ENCODE data around the gene TEX51.

The TEX51 gene

GRCh38 chr2:126890551-126891450 is 7.9 kb upstream of the TEX51 start:
- Histone ChIP-seq H3K4me3 (ENCODE audit: insufficient read depth, low read depth, low read length) (no peak overlapping the region), H3K27ac (ENCODE audit: insufficient read depth, low read depth, low read length, poor library complexity, severe bottlenecking) (no peak overlapping the region), H3K36me3 (ENCODE audit: control insufficient read depth, insufficient read depth, low read length) (no peaks in the 10 kb centered on the region), H3K4me1 (ENCODE audit: control insufficient read depth, insufficient read depth, low read length) (no peaks in the 10 kb centered on the region), H3K9me3 (ENCODE audit: control insufficient read depth, low read length) (no peaks in the 10 kb centered on the region), H3K27me3 (ENCODE audit: control insufficient read depth, insufficient read depth, low read length, poor library complexity, severe bottlenecking) (peaks cover 7% of the 10 kb centered on the region)
- WGBS, 2 experiments = 96 to 97% methylated on average over 12 of the region's 12 CpGs

DNA sequence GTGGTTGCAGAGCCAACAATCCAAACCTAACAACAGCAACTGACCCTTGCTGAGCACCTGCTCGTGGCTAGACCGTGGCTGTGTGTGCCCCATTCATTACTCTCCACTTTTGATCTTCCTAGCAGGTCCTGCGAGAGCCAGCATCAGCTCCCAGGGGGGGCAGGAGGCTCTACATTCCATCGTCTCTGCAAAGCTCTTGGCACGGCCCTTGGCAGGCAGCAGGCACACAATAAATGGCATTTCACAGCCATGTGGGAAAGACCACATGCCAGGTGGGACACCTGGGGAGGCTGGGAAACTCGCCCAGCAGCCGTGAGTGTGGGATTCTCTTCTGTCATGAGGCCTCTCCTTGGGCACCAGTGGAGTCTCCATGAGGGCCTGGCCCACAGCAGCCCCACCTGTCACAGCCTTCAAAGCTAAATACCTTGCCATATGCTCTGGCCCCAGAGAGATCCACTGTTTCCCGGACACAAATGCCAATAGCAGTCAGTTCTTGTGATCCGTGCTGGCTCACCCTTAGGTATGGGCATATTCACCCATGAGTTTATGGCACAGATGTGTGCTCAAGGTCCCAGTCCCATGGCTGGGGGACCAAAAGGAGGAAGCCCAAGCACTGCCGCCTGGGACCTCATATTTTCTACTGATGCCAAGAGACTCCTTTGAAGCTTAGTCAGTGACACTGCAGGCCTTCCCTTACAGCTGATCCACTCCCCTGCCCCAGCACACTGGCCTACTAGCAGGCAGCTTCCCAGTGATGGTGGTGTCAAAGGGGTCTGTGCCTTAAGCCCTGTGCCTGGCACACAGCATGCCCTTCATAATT is 6.8 kb upstream of the TEX51 start:
- WGBS, 2 experiments = 69 to 72% methylated on average over 10 of the region's 10 CpGs
- Histone ChIP-seq H3K4me3 (ENCODE audit: insufficient read depth, low read depth, low read length) (no peak overlapping the region), H3K27ac (ENCODE audit: insufficient read depth, low read depth, low read length, poor library complexity, severe bottlenecking) (no peak overlapping the region)

DNA sequence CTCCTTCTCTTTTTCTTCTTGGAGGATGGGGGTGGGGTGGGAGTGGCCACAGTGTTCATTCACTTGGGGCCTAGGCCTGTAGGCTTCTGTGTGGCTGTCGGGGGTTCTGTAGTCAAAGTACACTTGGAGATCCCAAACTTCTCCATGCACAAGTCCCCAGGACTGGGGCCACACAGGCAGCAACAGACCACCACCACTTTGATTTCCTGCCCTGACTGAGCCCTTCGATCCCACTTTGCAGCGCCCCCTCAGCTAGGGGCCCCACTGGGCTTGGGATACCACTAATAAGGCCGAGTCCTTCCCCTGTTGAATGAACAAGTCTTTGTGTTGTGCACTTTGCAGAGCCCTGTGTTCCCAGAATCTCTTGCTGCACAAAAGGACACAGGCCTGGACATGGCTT is 5.5 kb upstream of the TEX51 start:
- no peak overlapping the region for H3K4me3 ChIP-seq (ENCODE audit: insufficient read depth, low read depth, low read length)
- no peaks in the 10 kb centered on the region for H3K4me1 ChIP-seq (ENCODE audit: control insufficient read depth, insufficient read depth, low read length)
- H3K36me3 ChIP-seq (ENCODE audit: control insufficient read depth, insufficient read depth, low read length) = no peaks in the 10 kb centered on the region
- no peaks in the 10 kb centered on the region for H3K9me3 ChIP-seq (ENCODE audit: control insufficient read depth, low read length)
- no peaks in the 10 kb centered on the region for H3K27me3 ChIP-seq (ENCODE audit: control insufficient read depth, insufficient read depth, low read length, poor library complexity, severe bottlenecking)
- H3K27ac ChIP-seq (ENCODE audit: insufficient read depth, low read depth, low read length, poor library complexity, severe bottlenecking) = no peak overlapping the region
- 91 to 96% methylated on average over 4 of the region's 4 CpGs for WGBS, 2 experiments

More for the DNA sequence above, 6.8 kb upstream of the TEX51 start:
- no peaks in the 10 kb centered on the region for H3K4me1 ChIP-seq (ENCODE audit: control insufficient read depth, insufficient read depth, low read length)
- no peaks in the 10 kb centered on the region for H3K9me3 ChIP-seq (ENCODE audit: control insufficient read depth, low read length)
- H3K36me3 ChIP-seq (ENCODE audit: control insufficient read depth, insufficient read depth, low read length) = no peaks in the 10 kb centered on the region
- H3K27me3 ChIP-seq (ENCODE audit: control insufficient read depth, insufficient read depth, low read length, poor library complexity, severe bottlenecking) = peaks cover 3% of the 10 kb centered on the region

DNA sequence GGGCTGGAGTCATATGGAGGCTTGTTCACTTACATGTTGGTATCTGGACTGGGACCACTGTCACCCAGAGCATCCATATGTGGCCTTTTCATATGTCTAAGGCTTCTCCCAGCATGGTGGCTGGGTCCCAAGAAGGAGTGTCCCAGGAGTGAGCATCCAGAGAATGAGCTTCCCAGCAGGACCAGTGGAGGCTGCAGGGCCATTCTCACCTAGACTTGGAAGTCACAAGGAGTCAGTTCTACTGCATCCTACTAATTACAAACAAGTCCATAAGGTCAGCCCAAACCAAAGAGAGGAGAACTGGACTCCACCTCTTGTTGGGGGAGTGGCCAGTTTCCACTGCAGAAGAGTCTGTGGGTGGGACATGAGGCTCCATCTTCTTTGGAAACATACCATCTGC is 5.1 kb upstream of the TEX51 start:
- H3K4me3 ChIP-seq (ENCODE audit: insufficient read depth, low read depth, low read length) = no peak overlapping the region
- H3K4me1 ChIP-seq (ENCODE audit: control insufficient read depth, insufficient read depth, low read length) = no peaks in the 10 kb centered on the region
- no peaks in the 10 kb centered on the region for H3K9me3 ChIP-seq (ENCODE audit: control insufficient read depth, low read length)
- H3K36me3 ChIP-seq (ENCODE audit: control insufficient read depth, insufficient read depth, low read length) = no peaks in the 10 kb centered on the region
- no peak overlapping the region for H3K27ac ChIP-seq (ENCODE audit: insufficient read depth, low read depth, low read length, poor library complexity, severe bottlenecking)
- H3K27me3 ChIP-seq (ENCODE audit: control insufficient read depth, insufficient read depth, low read length, poor library complexity, severe bottlenecking) = no peaks in the 10 kb centered on the region

DNA sequence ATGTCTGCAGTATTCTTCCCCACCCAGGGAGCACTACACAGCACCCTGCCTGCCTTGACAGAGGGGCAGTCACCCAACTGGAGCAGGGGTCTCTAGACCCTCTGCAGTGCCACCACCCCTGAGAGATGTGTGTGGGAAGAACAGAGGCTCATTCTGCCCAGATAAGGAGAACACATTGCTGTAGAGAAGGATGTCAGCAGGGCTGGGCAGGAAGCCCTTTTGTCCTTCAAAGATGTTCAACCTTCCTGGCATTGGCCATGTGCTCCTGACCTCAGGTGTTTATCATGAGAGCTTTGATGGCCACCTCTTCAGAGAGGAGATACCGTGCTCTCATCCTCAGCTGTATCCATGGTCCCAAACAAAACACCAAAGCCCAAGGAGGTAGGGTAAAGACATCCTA is 4.6 kb upstream of the TEX51 start:
- Histone ChIP-seq H3K36me3 (ENCODE audit: control insufficient read depth, insufficient read depth, low read length) (no peaks in the 10 kb centered on the region), H3K27ac (ENCODE audit: insufficient read depth, low read depth, low read length, poor library complexity, severe bottlenecking) (no peak overlapping the region), H3K4me3 (ENCODE audit: insufficient read depth, low read depth, low read length) (no peak overlapping the region), H3K27me3 (ENCODE audit: control insufficient read depth, insufficient read depth, low read length, poor library complexity, severe bottlenecking) (no peaks in the 10 kb centered on the region), H3K4me1 (ENCODE audit: control insufficient read depth, insufficient read depth, low read length) (no peaks in the 10 kb centered on the region), H3K9me3 (ENCODE audit: control insufficient read depth, low read length) (no peaks in the 10 kb centered on the region)
- 90 to 96% methylated on average over 1 of the region's 1 CpG for WGBS, 2 experiments

DNA sequence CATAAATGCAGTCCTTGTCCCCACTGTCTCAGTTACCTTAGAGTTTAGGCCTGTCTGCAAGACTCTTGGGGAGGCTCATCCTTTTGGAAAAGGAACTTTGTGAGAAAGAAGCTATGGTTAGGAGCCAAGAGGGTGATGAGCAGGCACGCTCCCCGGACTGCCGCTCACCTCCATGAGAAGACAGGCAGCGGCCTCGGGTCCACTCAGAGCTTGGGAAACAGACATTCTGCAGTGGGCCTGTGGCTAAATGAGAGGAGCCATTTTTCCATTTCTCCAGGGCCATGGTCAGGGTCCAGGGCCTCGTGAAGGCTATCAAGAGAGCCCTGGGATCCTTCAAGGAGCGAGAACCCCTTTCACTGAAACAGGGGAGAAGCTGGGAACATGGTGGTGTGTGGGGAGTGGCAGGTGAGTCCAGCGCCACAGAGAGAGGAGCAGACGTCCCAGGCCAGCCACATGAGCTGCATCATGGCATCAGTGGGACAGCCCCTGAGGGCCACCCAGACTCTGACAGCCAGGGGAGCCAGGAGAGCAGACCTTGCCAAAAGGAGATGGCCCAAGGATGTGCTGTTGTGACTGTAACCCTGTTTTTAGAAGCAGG is 4.0 kb upstream of the TEX51 start:
- H3K4me1 ChIP-seq (ENCODE audit: control insufficient read depth, insufficient read depth, low read length) = no peaks in the 10 kb centered on the region
- no peak overlapping the region for H3K4me3 ChIP-seq (ENCODE audit: insufficient read depth, low read depth, low read length)
- no peaks in the 10 kb centered on the region for H3K27me3 ChIP-seq (ENCODE audit: control insufficient read depth, insufficient read depth, low read length, poor library complexity, severe bottlenecking)
- WGBS, 2 experiments = 95 to 96% methylated on average over 9 of the region's 9 CpGs
- no peaks in the 10 kb centered on the region for H3K9me3 ChIP-seq (ENCODE audit: control insufficient read depth, low read length)
- H3K36me3 ChIP-seq (ENCODE audit: control insufficient read depth, insufficient read depth, low read length) = no peaks in the 10 kb centered on the region
- H3K27ac ChIP-seq (ENCODE audit: insufficient read depth, low read depth, low read length, poor library complexity, severe bottlenecking) = no peak overlapping the region

- no peaks in the 10 kb centered on the region for H3K9me3 ChIP-seq (ENCODE audit: control insufficient read depth, low read length)
- WGBS, 2 experiments = 56 to 60% methylated on average over 4 of the region's 4 CpGs
- H3K27ac ChIP-seq (ENCODE audit: insufficient read depth, low read depth, low read length, poor library complexity, severe bottlenecking) = no peak overlapping the region
- no peak overlapping the region for H3K4me3 ChIP-seq (ENCODE audit: insufficient read depth, low read depth, low read length)
- H3K36me3 ChIP-seq (ENCODE audit: control insufficient read depth, insufficient read depth, low read length) = no peaks in the 10 kb centered on the region
- H3K4me1 ChIP-seq (ENCODE audit: control insufficient read depth, insufficient read depth, low read length) = no peaks in the 10 kb centered on the region
- no peaks in the 10 kb centered on the region for H3K27me3 ChIP-seq (ENCODE audit: control insufficient read depth, insufficient read depth, low read length, poor library complexity, severe bottlenecking)
Measured at GRCh38 chr2:126895336-126895735, 3.4 kb upstream of the TEX51 start.

GRCh38 chr2:126896471-126896870 is 2.2 kb upstream of the TEX51 start:
- Histone ChIP-seq H3K4me1 (ENCODE audit: control insufficient read depth, insufficient read depth, low read length) (no peaks in the 10 kb centered on the region), H3K27me3 (ENCODE audit: control insufficient read depth, insufficient read depth, low read length, poor library complexity, severe bottlenecking) (no peaks in the 10 kb centered on the region), H3K27ac (ENCODE audit: insufficient read depth, low read depth, low read length, poor library complexity, severe bottlenecking) (no peak overlapping the region), H3K9me3 (ENCODE audit: control insufficient read depth, low read length) (no peaks in the 10 kb centered on the region), H3K4me3 (ENCODE audit: insufficient read depth, low read depth, low read length) (no peak overlapping the region), H3K36me3 (ENCODE audit: control insufficient read depth, insufficient read depth, low read length) (no peaks in the 10 kb centered on the region)
- WGBS, 2 experiments = 86 to 93% methylated on average over 4 of the region's 4 CpGs

- H3K36me3 ChIP-seq (ENCODE audit: control insufficient read depth, insufficient read depth, low read length) = no peaks in the 10 kb centered on the region
- no peaks in the 10 kb centered on the region for H3K4me1 ChIP-seq (ENCODE audit: control insufficient read depth, insufficient read depth, low read length)
- H3K27me3 ChIP-seq (ENCODE audit: control insufficient read depth, insufficient read depth, low read length, poor library complexity, severe bottlenecking) = no peaks in the 10 kb centered on the region
- H3K4me3 ChIP-seq (ENCODE audit: insufficient read depth, low read depth, low read length) = no peak overlapping the region
- 90% methylated on average over 4 of the region's 4 CpGs for WGBS, 2 experiments
- no peak overlapping the region for H3K27ac ChIP-seq (ENCODE audit: insufficient read depth, low read depth, low read length, poor library complexity, severe bottlenecking)
- H3K9me3 ChIP-seq (ENCODE audit: control insufficient read depth, low read length) = peaks cover 2% of the 10 kb centered on the region
Measured at GRCh38 chr2:126899616-126900185, 1.0 kb downstream of the TEX51 start.

Data from ectodermal cell (in vitro differentiated cells).